ENCODE measurements around the gene TMEM98.

GRCh38 chr17:32970281-32970680, 42.3 kb downstream of the TMEM98 start:
- no peak for TF ChIP-seq EP300 (IDR thresholded peaks at IDR 0.05)
- TF ChIP-seq CTCF (IDR thresholded peaks at IDR 0.05) = no peak
- no peak for TF ChIP-seq POLR2AphosphoS5 (IDR thresholded peaks at IDR 0.05)
- TF ChIP-seq POLR2A (IDR thresholded peaks at IDR 0.05) = no peak
